Bronchial epithelial cell (primary cell): ENCODE data around the gene SYTL2. TPM values are rescaled to one million over a fixed set of nuclear protein-coding genes. Genes with fewer than 3 reads are reported as not detected.
A peak's percentile ranks its signal among the peaks of the same experiment; 100 is the strongest.
"Not testable (repeated sequence)": the region's sequence is repeated elsewhere in the genome, so short reads cannot be mapped to it uniquely, and the experiment has no call there.

Experiments used
- DNase-seq: peaks from one replicate; pipeline ENCODE4 v3.0.0-alpha.2; 2010; ENCODE audit warnings: low read depth
- FAIRE-seq: peaks from 2 replicates; lab custom pipeline; 2011; peaks lifted over from hg19 to GRCh38; lab: Jason Lieb, UNC
- H3K27me3 ChIP-seq: 2 replicates; pipeline ENCODE4 v1.5.1; 2011; ENCODE audit warnings: low read length; ENCODE audit not compliant: control insufficient read depth, insufficient read depth
- H3K36me3 ChIP-seq: 2 replicates; pipeline ENCODE4 v1.5.1; 2011; ENCODE audit warnings: low read length; ENCODE audit not compliant: control insufficient read depth, insufficient read depth
- H3K4me3 ChIP-seq: 2 replicates; pipeline ENCODE4 v1.5.1; 2011; ENCODE audit warnings: mild to moderate bottlenecking, low read depth, low read length, control low read depth
- CTCF ChIP-seq: IDR thresholded peaks from 2 replicates; pipeline ENCODE4 v1.5.1; 2011; ENCODE audit warnings: mild to moderate bottlenecking, moderate library complexity, low read length, control low read depth, inconsistent platforms; ENCODE audit not compliant: insufficient read depth, severe bottlenecking
- total RNA-seq: library from RNA; depleted of rRNA; stranded (reverse); fragments of >200 nt; gene quantifications from 2 replicates; pipeline ENCODE4 v1.2.1, GENCODE V29; 2014

SYTL2 gene
- 5.6 and 8.2 TPM in 2 replicates for total RNA-seq

- no peak for TF ChIP-seq CTCF
- Histone ChIP-seq H3K27me3 (no peaks in the 10 kb centered on the region), H3K4me3 (peak within 1 kb of the TSS; percentile 46), H3K36me3 (no peaks in the 10 kb centered on the region)
- DNase-seq = peak; percentile 42
- FAIRE-seq = no peak
Observed at GRCh38 chr11:85810871-85811611, at the start of gene SYTL2. Gene SYTL2 (minus strand): TSS chr11:85811141. CDS start chr11:85757725, 53,416 bp downstream.

- not testable (repeated sequence) for H3K4me3 ChIP-seq, DNase-seq, FAIRE-seq, H3K36me3 ChIP-seq, H3K27me3 ChIP-seq
Observed at GRCh38 chr11:85859541-85859940, 48.6 kb upstream of the SYTL2 start.

GRCh38 chr11:85857098-85857497 lies 46.2 kb upstream of the SYTL2 start:
- H3K4me3 ChIP-seq = no peak overlapping the region
- FAIRE-seq = no peak
- TF ChIP-seq CTCF = no peak
- no peaks in the 10 kb centered on the region for H3K36me3 ChIP-seq
- H3K27me3 ChIP-seq = peaks cover 1% of the 10 kb centered on the region
- DNase-seq = no peak

GRCh38 chr11:85855341-85855656 lies 44.4 kb upstream of the SYTL2 start, which contains the start of gene CCDC83:
Gene CCDC83 (plus strand): TSS chr11:85855383. CDS start chr11:85865124, 9,741 bp downstream.
- no peaks in the 10 kb centered on the region for H3K36me3 ChIP-seq
- no peak for TF ChIP-seq CTCF
- FAIRE-seq = no peak

GRCh38 chr11:85854557-85855340 lies 43.8 kb upstream of the SYTL2 start:
- TF ChIP-seq CTCF = peak; percentile 82
- DNase-seq (peak; percentile 74), FAIRE-seq (no peak)
- H3K27me3 ChIP-seq = no peaks in the 10 kb centered on the region
- peak overlapping the region; percentile 45 for H3K4me3 ChIP-seq
- H3K36me3 ChIP-seq = no peaks in the 10 kb centered on the region

More at GRCh38 chr11:85855341-85855656, 44.4 kb upstream of the SYTL2 start, which contains the start of gene CCDC83:
- Histone ChIP-seq H3K27me3 (no peaks in the 10 kb centered on the region), H3K4me3 (peak within 1 kb of the TSS; percentile 45)
- no peak for DNase-seq

- FAIRE-seq (no peak), DNase-seq (no peak)
- H3K4me3 ChIP-seq = peak overlapping the region; percentile 45
- no peak for TF ChIP-seq CTCF
- no peaks in the 10 kb centered on the region for H3K36me3 ChIP-seq
- no peaks in the 10 kb centered on the region for H3K27me3 ChIP-seq
Observed at GRCh38 chr11:85854212-85854556, 43.2 kb upstream of the SYTL2 start.

GRCh38 chr11:85853541-85853940 lies 42.6 kb upstream of the SYTL2 start:
- FAIRE-seq, H3K36me3 ChIP-seq, H3K4me3 ChIP-seq, H3K27me3 ChIP-seq, DNase-seq: not testable (repeated sequence)

- not testable (repeated sequence) for FAIRE-seq, H3K27me3 ChIP-seq, DNase-seq
Observed at GRCh38 chr11:85852754-85853153, 41.8 kb upstream of the SYTL2 start.

More at GRCh38 chr11:85852754-85853153, 41.8 kb upstream of the SYTL2 start:
- not testable (repeated sequence) for H3K36me3 ChIP-seq, H3K4me3 ChIP-seq
